ENCODE results near the gene PMPCA.

Gene PMPCA

DNA sequence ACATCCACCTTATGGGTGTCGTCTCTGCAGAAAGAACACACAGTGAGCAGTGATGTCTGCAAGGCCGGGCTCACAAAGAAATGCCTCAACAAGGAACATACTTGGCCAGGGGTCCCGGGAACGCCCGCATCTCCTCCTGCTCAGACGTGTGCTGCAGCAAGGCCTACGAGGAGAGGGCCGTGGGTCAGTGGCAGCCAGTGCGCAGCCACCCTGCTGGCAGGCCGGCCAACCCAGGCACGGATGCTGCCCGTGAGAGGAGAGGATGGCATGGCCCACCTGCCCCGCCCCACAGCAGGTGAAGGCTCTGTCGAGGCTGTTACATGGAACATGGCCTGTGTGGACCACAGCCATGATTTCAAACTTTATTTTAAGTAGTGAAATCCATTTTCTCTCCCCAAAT lies 53.1 kb downstream of the PMPCA start:
- TF ChIP-seq SP1 (IDR thresholded peaks at IDR 0.05) (no peak), BHLHE40 (IDR thresholded peaks at IDR 0.05; ENCODE audit: borderline replicate concordance) (no peak), ARNT (IDR thresholded peaks at IDR 0.05) (no peak), FOXM1 (IDR thresholded peaks at IDR 0.05; ENCODE audit: borderline replicate concordance) (no peak), TARDBP (IDR thresholded peaks at IDR 0.05) (no peak), ELF4 (IDR thresholded peaks at IDR 0.05) (no peak), FOXA1 (IDR thresholded peaks at IDR 0.05) (no peak), FOXK2 (IDR thresholded peaks at IDR 0.05) (no peak)
- TF ChIP-seq, protein P1, sequence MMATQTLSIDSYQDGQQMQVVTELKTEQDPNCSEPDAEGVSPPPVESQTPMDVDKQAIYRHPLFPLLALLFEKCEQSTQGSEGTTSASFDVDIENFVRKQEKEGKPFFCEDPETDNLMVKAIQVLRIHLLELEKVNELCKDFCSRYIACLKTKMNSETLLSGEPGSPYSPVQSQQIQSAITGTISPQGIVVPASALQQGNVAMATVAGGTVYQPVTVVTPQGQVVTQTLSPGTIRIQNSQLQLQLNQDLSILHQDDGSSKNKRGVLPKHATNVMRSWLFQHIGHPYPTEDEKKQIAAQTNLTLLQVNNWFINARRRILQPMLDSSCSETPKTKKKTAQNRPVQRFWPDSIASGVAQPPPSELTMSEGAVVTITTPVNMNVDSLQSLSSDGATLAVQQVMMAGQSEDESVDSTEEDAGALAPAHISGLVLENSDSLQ (IDR thresholded peaks at IDR 0.05): no peak
- no peak for DNase-seq (ENCODE audit: extremely low spot score)
- POLR2A ChIA-PET: no interaction called here
- CTCF ChIA-PET: no interaction called here

DNA sequence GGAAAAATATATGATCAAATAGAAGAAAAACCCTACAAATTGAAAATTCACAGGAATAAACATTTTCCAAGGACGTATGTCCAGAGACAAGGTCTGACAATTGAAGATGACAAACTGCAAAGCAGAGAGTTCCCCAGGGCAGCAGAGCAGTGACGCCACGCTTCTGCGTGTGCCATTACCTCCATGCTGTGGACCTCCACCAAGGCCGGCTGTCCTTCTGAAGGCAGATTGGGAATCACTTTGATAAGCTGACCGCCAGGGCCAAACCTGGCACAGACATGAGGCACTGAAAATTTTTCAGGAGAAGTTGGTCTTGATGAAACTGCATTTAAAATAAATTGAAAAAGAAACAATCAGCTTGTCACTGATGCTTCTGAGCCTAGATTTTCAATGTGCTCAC lies 53.8 kb downstream of the PMPCA start:
- TF ChIP-seq ELF4 (IDR thresholded peaks at IDR 0.05): no peak
- no peak for TF ChIP-seq CTBP1 (IDR thresholded peaks at IDR 0.05; ENCODE audit: borderline replicate concordance)
- TF ChIP-seq FOXK2 (IDR thresholded peaks at IDR 0.05): no peak
- TF ChIP-seq, protein P1 (IDR thresholded peaks at IDR 0.05): no peak
- TF ChIP-seq FOXA1 (IDR thresholded peaks at IDR 0.05): no peak
- no peak for TF ChIP-seq ZNF384 (IDR thresholded peaks at IDR 0.05)
- no peak for TF ChIP-seq HDGF (IDR thresholded peaks at IDR 0.05; ENCODE audit: borderline replicate concordance)
- TF ChIP-seq L3MBTL2 (conservative IDR thresholded peaks at IDR 0.05): no peak
- TF ChIP-seq LEF1 (IDR thresholded peaks at IDR 0.05; ENCODE audit: borderline replicate concordance): no peak
- no peak for TF ChIP-seq SP1 (IDR thresholded peaks at IDR 0.05)
- CTCF ChIA-PET: no interaction called here
- no peak for DNase-seq (ENCODE audit: extremely low spot score)
- POLR2A ChIA-PET: no interaction called here

DNA sequence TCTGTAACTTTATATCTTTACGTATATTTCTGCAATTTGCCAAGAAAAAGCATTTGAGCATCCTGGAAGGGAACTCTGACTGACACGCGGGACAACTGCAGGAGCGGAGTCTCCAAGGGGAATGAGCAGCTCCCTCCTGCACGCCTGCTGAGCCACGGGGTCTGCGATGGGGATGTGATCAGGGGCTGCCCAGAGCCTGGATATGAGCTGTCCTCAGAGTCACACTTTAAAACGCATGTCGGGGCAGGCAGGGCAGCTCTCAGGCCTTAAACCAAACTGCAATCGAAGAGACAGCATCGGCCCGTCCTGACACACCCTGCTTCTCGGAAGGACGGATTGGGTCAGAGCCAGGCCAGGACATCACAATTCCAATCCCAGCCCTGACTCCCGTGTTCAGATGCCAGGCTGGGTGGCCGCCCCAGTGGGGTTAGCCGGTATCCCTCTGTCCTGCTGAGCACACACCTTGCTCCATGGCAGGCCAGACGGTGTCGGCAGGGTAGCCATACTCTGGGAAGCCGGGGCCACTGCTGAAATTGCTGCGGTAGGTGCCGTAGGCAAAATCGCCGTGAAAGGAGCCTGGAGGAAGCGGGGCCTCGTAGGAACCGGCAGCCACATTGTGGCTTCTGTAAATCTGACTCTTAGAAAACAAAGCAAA lies 55.2 kb downstream of the PMPCA start:
- no peak for TF ChIP-seq FOXA1 (IDR thresholded peaks at IDR 0.05)
- TF ChIP-seq CTBP1 (IDR thresholded peaks at IDR 0.05; ENCODE audit: borderline replicate concordance): no peak
- TF ChIP-seq ZNF384 (IDR thresholded peaks at IDR 0.05): no peak
- TF ChIP-seq SUZ12 (IDR thresholded peaks at IDR 0.05): no peak
- TF ChIP-seq HDGF (IDR thresholded peaks at IDR 0.05; ENCODE audit: borderline replicate concordance): no peak
- no peak for TF ChIP-seq BHLHE40 (IDR thresholded peaks at IDR 0.05; ENCODE audit: borderline replicate concordance)
- TF ChIP-seq TARDBP (IDR thresholded peaks at IDR 0.05): no peak
- no peak for TF ChIP-seq ARNT (IDR thresholded peaks at IDR 0.05)
- no peak for TF ChIP-seq LEF1 (IDR thresholded peaks at IDR 0.05; ENCODE audit: borderline replicate concordance)
- TF ChIP-seq, protein P1 (IDR thresholded peaks at IDR 0.05): no peak
- no peak for TF ChIP-seq SP1 (IDR thresholded peaks at IDR 0.05)
- no peak for TF ChIP-seq NFRKB (IDR thresholded peaks at IDR 0.05)
- TF ChIP-seq ELF4 (IDR thresholded peaks at IDR 0.05): no peak
- TF ChIP-seq FOXK2 (IDR thresholded peaks at IDR 0.05): no peak
- TF ChIP-seq FOXM1 (IDR thresholded peaks at IDR 0.05; ENCODE audit: borderline replicate concordance): no peak
- no peak for TF ChIP-seq L3MBTL2 (conservative IDR thresholded peaks at IDR 0.05)
- ChIA-PET CTCF (no interaction called here), POLR2A (no interaction called here)
- DNase-seq (ENCODE audit: extremely low spot score): no peak

GRCh38 chr9:136466155-136466541 lies 55.7 kb downstream of the PMPCA start:
- TF ChIP-seq HDGF (IDR thresholded peaks at IDR 0.05; ENCODE audit: borderline replicate concordance): no peak
- TF ChIP-seq, protein P1 (IDR thresholded peaks at IDR 0.05): no peak
- TF ChIP-seq TARDBP (IDR thresholded peaks at IDR 0.05): no peak
- TF ChIP-seq FOXA1 (IDR thresholded peaks at IDR 0.05): no peak
- TF ChIP-seq FOXM1 (IDR thresholded peaks at IDR 0.05; ENCODE audit: borderline replicate concordance): no peak
- no peak for TF ChIP-seq SUZ12 (IDR thresholded peaks at IDR 0.05)
- no peak for TF ChIP-seq SP1 (IDR thresholded peaks at IDR 0.05)
- TF ChIP-seq CTBP1 (IDR thresholded peaks at IDR 0.05; ENCODE audit: borderline replicate concordance): no peak
- TF ChIP-seq ELF4 (IDR thresholded peaks at IDR 0.05): no peak
- TF ChIP-seq LEF1 (IDR thresholded peaks at IDR 0.05; ENCODE audit: borderline replicate concordance): no peak
- no peak for TF ChIP-seq BHLHE40 (IDR thresholded peaks at IDR 0.05; ENCODE audit: borderline replicate concordance)
- no peak for TF ChIP-seq FOXK2 (IDR thresholded peaks at IDR 0.05)
- no peak for TF ChIP-seq ZNF384 (IDR thresholded peaks at IDR 0.05)
- no peak for TF ChIP-seq NFRKB (IDR thresholded peaks at IDR 0.05)
- no peak for TF ChIP-seq ARNT (IDR thresholded peaks at IDR 0.05)
- no peak for TF ChIP-seq L3MBTL2 (conservative IDR thresholded peaks at IDR 0.05)
- CTCF ChIA-PET: no interaction called here

DNA sequence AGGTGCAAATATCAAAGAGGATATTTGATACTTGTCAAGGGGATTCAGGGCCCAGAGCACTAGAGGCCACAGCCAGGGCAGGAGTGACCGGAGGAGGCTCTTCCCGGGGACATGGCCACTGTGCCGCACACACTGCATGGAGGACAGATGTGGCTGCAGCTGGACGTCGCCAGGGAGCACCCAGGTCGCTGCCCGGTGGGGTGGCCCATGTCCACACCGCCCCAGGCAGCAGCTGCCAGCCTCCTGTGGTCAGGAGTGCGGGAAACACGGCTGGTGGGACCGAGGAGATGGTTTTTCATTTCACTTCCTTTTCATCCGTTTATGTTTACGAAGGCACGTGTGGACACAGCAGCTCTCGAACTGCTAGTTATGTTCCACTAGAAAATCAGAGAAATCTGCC lies 57.3 kb downstream of the PMPCA start:
- POLR2A ChIA-PET: no interaction called here
- CTCF ChIA-PET: no interaction called here
- TF ChIP-seq HDGF (IDR thresholded peaks at IDR 0.05; ENCODE audit: borderline replicate concordance) (no peak), BHLHE40 (IDR thresholded peaks at IDR 0.05; ENCODE audit: borderline replicate concordance) (no peak), ARNT (IDR thresholded peaks at IDR 0.05) (no peak)
- TF ChIP-seq, protein P1 (IDR thresholded peaks at IDR 0.05): no peak
- DNase-seq (ENCODE audit: extremely low spot score): no peak

More at GRCh38 chr9:136466155-136466541, 55.7 kb downstream of the PMPCA start:
- POLR2A ChIA-PET: no interaction called here
- no peak for DNase-seq (ENCODE audit: extremely low spot score)

Data from HEK293T (cell line).